ENCODE measurements around the gene GPX2.

GPX2 gene

GRCh38 chr14:64899958-64900357, 42.6 kb downstream of the GPX2 start:
- Histone ChIP-seq H3K27ac (ENCODE audit: extremely low read depth, low read depth, low read length) (no peak overlapping the region), H3K36me3 (ENCODE audit: control insufficient read depth in 2 of 2, insufficient read depth in 1 of 2, low read length in 2 of 2) (no peaks in the 10 kb centered on the region), H3K4me3 (ENCODE audit: low read depth, low read length) (no peak overlapping the region), H3K4me1 (ENCODE audit: control insufficient read depth, insufficient read depth, low read length) (no peaks in the 10 kb centered on the region), H3K9me3 (ENCODE audit: control insufficient read depth, insufficient read depth, low read depth, low read length) (no peaks in the 10 kb centered on the region)
- ChIA-PET POLR2A (no interaction called here), CTCF (interaction anchor here (0.6 to 3.0 kb wide), 8 partner anchors 8 to 228 kb away, joined by 3 to 28 read pairs (median 3); no protein-coding TSS in a partner anchor)
- TF ChIP-seq ZNF19 (tag by site-specific recombination; IDR thresholded peaks at IDR 0.05; ENCODE audit: low read depth) = no peak
- no peak for TF ChIP-seq ZNF704 (tag by site-specific recombination; IDR thresholded peaks at IDR 0.05)
- no peak for TF ChIP-seq ZNF112 (tag by site-specific recombination; IDR thresholded peaks at IDR 0.05)
- TF ChIP-seq ZBTB21 (tag by site-specific recombination; IDR thresholded peaks at IDR 0.05) = no peak
- TF ChIP-seq ZNF335 (tag by site-specific recombination; conservative IDR thresholded peaks at IDR 0.05) = no peak
- no peak for TF ChIP-seq ZNF311 (tag by site-specific recombination; IDR thresholded peaks at IDR 0.05; ENCODE audit: borderline replicate concordance)
- TF ChIP-seq ZNF292 (tag by site-specific recombination; IDR thresholded peaks at IDR 0.05; ENCODE audit: borderline replicate concordance, low read depth) = no peak
- TF ChIP-seq TRIM28 (IDR thresholded peaks at IDR 0.05; ENCODE audit: borderline replicate concordance, low read length) = no peak
- TF ChIP-seq, protein P1, sequence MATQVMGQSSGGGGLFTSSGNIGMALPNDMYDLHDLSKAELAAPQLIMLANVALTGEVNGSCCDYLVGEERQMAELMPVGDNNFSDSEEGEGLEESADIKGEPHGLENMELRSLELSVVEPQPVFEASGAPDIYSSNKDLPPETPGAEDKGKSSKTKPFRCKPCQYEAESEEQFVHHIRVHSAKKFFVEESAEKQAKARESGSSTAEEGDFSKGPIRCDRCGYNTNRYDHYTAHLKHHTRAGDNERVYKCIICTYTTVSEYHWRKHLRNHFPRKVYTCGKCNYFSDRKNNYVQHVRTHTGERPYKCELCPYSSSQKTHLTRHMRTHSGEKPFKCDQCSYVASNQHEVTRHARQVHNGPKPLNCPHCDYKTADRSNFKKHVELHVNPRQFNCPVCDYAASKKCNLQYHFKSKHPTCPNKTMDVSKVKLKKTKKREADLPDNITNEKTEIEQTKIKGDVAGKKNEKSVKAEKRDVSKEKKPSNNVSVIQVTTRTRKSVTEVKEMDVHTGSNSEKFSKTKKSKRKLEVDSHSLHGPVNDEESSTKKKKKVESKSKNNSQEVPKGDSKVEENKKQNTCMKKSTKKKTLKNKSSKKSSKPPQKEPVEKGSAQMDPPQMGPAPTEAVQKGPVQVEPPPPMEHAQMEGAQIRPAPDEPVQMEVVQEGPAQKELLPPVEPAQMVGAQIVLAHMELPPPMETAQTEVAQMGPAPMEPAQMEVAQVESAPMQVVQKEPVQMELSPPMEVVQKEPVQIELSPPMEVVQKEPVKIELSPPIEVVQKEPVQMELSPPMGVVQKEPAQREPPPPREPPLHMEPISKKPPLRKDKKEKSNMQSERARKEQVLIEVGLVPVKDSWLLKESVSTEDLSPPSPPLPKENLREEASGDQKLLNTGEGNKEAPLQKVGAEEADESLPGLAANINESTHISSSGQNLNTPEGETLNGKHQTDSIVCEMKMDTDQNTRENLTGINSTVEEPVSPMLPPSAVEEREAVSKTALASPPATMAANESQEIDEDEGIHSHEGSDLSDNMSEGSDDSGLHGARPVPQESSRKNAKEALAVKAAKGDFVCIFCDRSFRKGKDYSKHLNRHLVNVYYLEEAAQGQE (tag by site-specific recombination; IDR thresholded peaks at IDR 0.05) = no peak
- no peak for TF ChIP-seq PRDM2 (tag by site-specific recombination; IDR thresholded peaks at IDR 0.05; ENCODE audit: borderline replicate concordance)
- TF ChIP-seq ZNF175 (tag by site-specific recombination; IDR thresholded peaks at IDR 0.05) = no peak
- TF ChIP-seq YY1 (tag by site-specific recombination; IDR thresholded peaks at IDR 0.05) = no peak
- TF ChIP-seq ZNF239 (tag by site-specific recombination; IDR thresholded peaks at IDR 0.05) = no peak

DNA sequence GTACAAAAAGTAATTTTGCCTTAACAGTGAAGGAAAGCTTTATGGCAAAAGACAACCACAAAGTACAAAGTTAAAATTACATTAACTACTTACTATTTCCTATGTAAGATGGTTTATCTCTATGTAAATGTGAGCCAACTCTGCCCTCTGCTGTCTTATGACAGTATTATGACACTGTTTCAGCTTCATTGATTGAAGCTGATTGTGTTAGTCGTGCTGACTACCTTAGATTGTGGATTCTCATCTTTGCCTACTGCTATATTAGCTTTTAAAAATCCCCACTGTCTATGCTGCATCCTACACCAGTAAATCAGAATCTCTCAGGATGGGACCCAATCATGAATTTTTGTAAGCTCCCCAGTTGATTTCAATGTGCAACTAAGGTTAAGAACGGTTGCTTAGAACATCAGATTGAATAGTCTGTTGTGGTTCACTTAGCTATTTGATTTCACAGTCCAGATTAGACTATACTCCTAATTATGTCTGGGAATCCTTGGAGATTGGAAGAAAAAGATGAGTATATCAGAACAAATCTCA, 50.6 kb downstream of the GPX2 start:
- ChIA-PET POLR2A (interaction anchor here (0.8 to 1.3 kb wide), 6 partner anchors 12 to 187 kb away, joined by 3 to 5 read pairs (median 4); partner anchors contain the start of genes FNTB and PLEKHG3), CTCF (interaction anchor here (0.5 to 8.2 kb wide), 57 partner anchors 8 to 590 kb away, joined by 3 to 199 read pairs (median 6); partner anchors contain the start of genes GPX2, MTHFD1 and SPTB)
- H3K4me3 ChIP-seq (ENCODE audit: low read depth, low read length) = no peak overlapping the region
- no peaks in the 10 kb centered on the region for H3K9me3 ChIP-seq (ENCODE audit: control insufficient read depth, insufficient read depth, low read depth, low read length)
- no peaks in the 10 kb centered on the region for H3K4me1 ChIP-seq (ENCODE audit: control insufficient read depth, insufficient read depth, low read length)
- H3K27ac ChIP-seq (ENCODE audit: extremely low read depth, low read depth, low read length) = no peak overlapping the region
- no peaks in the 10 kb centered on the region for H3K36me3 ChIP-seq (ENCODE audit: control insufficient read depth in 2 of 2, insufficient read depth in 1 of 2, low read length in 2 of 2)
- TF ChIP-seq ZNF658 (tag by site-specific recombination; IDR thresholded peaks at IDR 0.05) (no peak), ZNF184 (tag by site-specific recombination; IDR thresholded peaks at IDR 0.05) (no peak), ZBTB7A (tag by site-specific recombination; IDR thresholded peaks at IDR 0.05; ENCODE audit: low read depth) (no peak), ZNF660 (tag by site-specific recombination; IDR thresholded peaks at IDR 0.05) (peak; percentile 44; the same call in 1 of the 2 replicates), PRDM1 (tag by site-specific recombination; IDR thresholded peaks at IDR 0.05) (no peak)
- TF ChIP-seq, protein P2, sequence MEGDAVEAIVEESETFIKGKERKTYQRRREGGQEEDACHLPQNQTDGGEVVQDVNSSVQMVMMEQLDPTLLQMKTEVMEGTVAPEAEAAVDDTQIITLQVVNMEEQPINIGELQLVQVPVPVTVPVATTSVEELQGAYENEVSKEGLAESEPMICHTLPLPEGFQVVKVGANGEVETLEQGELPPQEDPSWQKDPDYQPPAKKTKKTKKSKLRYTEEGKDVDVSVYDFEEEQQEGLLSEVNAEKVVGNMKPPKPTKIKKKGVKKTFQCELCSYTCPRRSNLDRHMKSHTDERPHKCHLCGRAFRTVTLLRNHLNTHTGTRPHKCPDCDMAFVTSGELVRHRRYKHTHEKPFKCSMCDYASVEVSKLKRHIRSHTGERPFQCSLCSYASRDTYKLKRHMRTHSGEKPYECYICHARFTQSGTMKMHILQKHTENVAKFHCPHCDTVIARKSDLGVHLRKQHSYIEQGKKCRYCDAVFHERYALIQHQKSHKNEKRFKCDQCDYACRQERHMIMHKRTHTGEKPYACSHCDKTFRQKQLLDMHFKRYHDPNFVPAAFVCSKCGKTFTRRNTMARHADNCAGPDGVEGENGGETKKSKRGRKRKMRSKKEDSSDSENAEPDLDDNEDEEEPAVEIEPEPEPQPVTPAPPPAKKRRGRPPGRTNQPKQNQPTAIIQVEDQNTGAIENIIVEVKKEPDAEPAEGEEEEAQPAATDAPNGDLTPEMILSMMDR (tag by site-specific recombination; IDR thresholded peaks at IDR 0.05) = peak; percentile 44; the same call in 1 of the 2 replicates
- TF ChIP-seq, protein P3, sequence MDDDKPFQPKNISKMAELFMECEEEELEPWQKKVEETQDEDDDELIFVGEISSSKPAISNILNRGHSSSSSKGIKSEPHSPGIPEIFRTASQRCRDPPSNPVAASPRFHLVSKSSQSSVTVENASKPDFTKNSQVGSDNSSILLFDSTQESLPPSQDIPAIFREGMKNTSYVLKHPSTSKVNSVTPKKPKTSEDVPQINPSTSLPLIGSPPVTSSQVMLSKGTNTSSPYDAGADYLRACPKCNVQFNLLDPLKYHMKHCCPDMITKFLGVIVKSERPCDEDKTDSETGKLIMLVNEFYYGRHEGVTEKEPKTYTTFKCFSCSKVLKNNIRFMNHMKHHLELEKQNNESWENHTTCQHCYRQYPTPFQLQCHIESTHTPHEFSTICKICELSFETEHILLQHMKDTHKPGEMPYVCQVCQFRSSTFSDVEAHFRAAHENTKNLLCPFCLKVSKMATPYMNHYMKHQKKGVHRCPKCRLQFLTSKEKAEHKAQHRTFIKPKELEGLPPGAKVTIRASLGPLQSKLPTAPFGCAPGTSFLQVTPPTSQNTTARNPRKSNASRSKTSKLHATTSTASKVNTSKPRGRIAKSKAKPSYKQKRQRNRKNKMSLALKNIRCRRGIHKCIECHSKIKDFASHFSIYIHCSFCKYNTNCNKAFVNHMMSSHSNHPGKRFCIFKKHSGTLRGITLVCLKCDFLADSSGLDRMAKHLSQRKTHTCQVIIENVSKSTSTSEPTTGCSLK (tag by site-specific recombination; IDR thresholded peaks at IDR 0.05) = no peak

Data from HEK293 (cell line).